ENCODE results near the gene PPP1R13L.

DNA sequence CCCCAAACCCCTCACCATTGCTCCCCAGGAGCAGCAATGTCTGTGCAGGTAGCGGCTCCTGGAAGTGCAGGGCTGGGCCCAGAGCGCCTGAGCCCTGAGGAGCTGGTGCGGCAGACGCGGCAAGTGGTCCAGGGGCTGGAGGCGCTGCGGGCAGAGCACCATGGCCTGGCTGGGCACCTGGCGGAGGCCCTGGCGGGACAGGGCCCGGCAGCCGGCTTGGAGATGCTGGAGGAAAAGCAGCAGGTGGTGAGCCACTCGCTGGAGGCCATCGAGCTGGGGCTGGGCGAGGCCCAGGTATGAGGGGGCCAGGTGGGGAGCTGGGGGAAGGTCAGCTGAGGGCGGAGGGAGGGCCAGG is 59.4 kb downstream of the PPP1R13L start:
- TF ChIP-seq POLR2AphosphoS5 (IDR thresholded peaks at IDR 0.05) = no peak
- TF ChIP-seq, protein P1, sequence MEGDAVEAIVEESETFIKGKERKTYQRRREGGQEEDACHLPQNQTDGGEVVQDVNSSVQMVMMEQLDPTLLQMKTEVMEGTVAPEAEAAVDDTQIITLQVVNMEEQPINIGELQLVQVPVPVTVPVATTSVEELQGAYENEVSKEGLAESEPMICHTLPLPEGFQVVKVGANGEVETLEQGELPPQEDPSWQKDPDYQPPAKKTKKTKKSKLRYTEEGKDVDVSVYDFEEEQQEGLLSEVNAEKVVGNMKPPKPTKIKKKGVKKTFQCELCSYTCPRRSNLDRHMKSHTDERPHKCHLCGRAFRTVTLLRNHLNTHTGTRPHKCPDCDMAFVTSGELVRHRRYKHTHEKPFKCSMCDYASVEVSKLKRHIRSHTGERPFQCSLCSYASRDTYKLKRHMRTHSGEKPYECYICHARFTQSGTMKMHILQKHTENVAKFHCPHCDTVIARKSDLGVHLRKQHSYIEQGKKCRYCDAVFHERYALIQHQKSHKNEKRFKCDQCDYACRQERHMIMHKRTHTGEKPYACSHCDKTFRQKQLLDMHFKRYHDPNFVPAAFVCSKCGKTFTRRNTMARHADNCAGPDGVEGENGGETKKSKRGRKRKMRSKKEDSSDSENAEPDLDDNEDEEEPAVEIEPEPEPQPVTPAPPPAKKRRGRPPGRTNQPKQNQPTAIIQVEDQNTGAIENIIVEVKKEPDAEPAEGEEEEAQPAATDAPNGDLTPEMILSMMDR (IDR thresholded peaks at IDR 0.05; ENCODE audit: poor library complexity, severe bottlenecking) = no peak
